ENCODE results near the gene LHPP.

DNA sequence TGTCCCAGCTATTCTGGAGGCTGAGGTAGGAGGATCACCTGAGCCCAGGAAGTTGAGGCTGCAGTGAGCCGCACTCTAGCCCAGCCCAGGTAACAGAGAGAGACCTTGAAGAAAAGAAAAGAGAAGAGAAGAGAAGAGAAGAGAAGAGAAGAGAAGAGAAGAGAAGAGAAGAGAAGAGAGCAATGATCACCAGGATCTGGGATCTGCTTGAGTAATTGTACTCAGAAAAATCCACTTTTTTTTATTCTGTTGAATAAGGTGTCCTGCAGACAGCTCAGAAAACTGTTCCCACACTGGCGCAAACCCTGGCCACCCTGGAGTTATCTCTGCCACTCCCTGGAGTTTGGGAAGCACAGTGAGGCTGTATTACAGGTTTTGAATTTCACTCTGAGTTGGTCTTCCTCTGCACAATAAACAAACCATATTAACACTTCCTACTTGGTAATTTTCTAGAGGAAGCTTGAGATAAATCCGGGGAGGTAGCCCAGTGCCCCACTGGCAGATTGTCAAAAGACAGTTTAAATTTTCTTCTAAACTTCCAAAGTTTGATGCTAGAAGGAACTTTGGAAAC, 33.3 kb upstream of the LHPP start:
- TF ChIP-seq POLR2A (IDR thresholded peaks at IDR 0.05; ENCODE audit: low read depth, low read length) (no peak), POU2F2 (IDR thresholded peaks at IDR 0.05; ENCODE audit: low read depth, low read length) (no peak)
